ENCODE data around the gene NUTM2G.
"Not testable (repeated sequence)": the region's sequence is repeated elsewhere in the genome, so short reads cannot be mapped to it uniquely, and the experiment has no call there.

Gene NUTM2G

DNA sequence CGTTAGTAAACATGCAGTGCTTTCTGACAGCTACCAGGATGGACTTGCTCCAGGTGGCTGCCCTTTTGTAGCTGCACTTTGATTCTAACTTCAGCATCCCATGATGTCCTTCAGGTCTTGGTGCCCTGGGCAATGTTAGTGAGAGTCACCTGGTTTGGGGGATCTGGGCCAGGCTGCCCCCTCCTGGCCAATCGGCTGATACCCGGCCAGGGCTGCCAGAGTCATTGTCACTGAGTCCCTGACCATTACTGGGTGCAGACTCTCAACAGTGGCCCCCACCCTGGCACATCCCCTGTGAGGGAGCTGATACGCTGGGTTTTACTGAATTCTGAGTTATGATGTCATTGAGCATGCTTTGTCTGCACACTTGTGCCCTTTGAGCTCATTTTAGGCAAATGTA is 13.5 kb downstream of the NUTM2G start:
- not testable (repeated sequence) for DNase-seq (ENCODE audit: low spot score)

- DNase-seq (ENCODE audit: low spot score): not testable (repeated sequence)
Measured at GRCh38 chr9:96949346-96949745, 20.7 kb downstream of the NUTM2G start.

GRCh38 chr9:96950539-96950938 is 21.9 kb downstream of the NUTM2G start:
- not testable (repeated sequence) for DNase-seq (ENCODE audit: low spot score)

- DNase-seq (ENCODE audit: low spot score): not testable (repeated sequence)
Measured at GRCh38 chr9:96967591-96967990, 38.9 kb downstream of the NUTM2G start.

DNA sequence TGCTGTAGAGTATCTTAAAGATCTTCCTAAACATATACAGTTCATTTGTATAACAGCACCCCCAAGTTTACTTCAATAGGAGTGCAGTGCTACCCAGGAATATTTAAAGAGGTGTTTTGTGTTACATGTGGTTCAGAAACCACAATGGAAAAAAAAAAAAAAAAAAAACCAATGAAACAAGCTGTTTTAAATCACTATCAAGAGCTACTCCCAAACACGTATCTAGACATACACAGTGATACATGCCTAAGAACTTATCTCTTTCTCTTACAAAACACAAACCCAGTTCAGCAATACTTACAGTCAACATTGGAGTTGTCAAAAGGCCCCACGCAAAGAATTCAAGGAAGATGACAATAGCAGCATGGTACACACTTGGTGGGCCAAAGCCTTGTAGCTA is 43.9 kb downstream of the NUTM2G start:
- not testable (repeated sequence) for DNase-seq (ENCODE audit: low spot score)

DNA sequence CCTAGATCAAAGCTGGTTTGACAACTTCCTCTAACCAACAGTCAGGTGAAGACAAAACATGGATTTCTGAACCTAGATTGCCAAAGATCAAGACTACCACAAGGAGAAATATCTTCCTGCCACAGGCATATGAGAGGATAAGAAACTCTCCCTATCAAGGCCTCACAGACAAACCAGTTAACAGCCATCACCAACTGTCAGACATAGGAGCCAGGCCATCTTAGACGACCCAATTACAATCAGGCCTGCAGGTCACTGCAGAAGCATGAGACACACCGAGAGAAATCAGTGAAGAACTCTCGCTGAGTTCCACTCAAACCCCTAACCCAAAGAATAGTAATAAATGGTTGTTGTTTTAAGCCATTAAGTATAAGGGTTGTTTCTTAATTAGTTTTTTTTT is 45.4 kb downstream of the NUTM2G start:
- DNase-seq (ENCODE audit: low spot score): not testable (repeated sequence)

DNA sequence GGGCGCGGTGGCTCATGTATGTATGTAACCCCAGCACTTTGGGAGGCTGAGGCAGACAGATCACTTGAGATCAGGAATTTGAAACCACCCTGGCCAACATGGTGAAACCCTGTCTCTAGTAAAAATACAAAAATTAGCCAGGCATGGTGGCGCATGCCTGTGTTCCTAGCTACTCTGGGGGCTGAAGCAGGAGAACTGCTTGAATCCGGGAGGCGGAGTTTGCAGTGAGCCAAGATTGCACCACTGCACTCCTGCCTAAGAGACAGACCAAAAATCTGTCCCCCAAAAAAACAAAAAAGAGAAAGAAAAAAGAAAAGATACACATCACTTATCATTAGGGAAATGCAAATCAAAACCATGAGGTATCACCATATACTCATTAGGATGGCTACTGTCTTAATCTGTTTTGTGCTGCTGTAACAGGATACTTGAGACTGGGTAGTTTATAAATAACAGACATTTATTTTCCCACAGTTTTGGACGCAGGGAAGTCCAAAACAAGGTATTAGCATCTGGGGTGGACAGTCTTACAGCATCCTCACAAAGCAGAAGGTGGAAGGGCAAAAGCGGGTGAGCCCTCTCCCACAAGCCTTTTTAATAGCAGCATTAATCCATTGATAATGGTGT is 55.0 kb downstream of the NUTM2G start:
- not testable (repeated sequence) for DNase-seq (ENCODE audit: low spot score)

DNA sequence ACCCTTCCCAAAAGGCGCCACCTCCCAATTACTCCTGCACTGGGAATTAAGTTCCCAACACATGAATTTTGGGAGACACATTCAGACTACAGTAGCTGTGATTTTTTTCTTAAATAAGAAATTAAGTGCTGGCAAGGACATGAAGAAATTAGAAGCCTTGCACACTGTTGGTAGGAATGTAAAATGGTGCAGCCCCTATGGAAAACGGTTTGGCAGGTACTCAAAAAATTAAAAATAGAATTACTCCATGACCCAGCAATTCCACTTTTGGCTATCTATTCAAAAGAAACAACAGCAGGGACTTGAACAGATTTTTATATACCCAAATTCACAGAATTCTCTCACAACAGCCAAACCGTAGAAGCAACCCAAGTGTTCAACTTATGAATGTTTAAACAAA is 55.5 kb downstream of the NUTM2G start:
- DNase-seq (ENCODE audit: low spot score): not testable (repeated sequence)

DNA sequence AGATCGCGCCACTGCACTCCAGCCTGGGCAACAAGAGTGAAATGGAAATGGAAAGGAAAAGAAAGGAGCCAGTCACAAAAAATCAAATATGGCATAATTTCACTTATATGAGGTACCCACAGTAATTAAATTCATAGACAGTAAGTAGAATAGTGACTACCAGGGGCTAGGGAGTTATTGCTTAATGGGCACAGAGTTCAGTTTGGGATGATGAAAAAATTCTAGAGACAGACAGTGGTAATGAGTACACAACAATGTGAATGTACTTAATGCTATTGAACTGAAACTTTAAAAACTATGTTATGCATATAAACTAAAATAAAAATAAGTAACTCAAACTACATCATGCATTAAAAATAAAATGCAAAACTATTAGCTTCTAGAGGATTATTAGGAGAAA is 56.2 kb downstream of the NUTM2G start:
- DNase-seq (ENCODE audit: low spot score): not testable (repeated sequence)
